Measurements from ENCODE around the gene INTS4. TPM values are rescaled to one million over a fixed set of nuclear protein-coding genes. Genes with fewer than 3 reads are reported as not detected.
"Not testable (repeated sequence)": the region's sequence is repeated elsewhere in the genome, so short reads cannot be mapped to it uniquely, and the experiment has no call there.

Gene INTS4
- total RNA-seq, 4 donors from 2014 or later = 32.2 to 49.2 (median 40.0) TPM

DNA sequence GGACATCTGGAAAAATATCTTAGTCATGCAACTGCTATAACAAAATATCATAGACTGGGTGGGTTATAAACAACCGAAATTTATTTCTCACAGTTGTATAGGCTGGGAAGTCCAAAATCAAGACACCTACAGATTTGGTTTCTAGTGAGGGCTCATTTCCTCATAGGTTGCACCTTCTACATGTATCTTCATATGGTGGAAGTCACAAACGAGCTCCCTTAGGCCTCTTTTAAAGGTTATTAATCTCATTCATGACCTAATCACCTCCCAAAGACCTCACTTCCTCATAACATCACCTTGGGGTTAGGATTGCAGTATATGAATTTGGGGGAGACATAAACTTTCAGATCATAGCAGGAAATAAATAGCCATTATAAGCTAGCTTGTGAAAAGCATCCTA, 85.2 kb downstream of the INTS4 start:
- 88 to 96% methylated on average over 2 of the region's 2 CpGs for WGBS, 2 donors
- TF ChIP-seq POLR2A (IDR thresholded peaks at IDR 0.05) (no peak), EP300 (IDR thresholded peaks at IDR 0.05) (no peak)
- TF ChIP-seq, protein P1, sequence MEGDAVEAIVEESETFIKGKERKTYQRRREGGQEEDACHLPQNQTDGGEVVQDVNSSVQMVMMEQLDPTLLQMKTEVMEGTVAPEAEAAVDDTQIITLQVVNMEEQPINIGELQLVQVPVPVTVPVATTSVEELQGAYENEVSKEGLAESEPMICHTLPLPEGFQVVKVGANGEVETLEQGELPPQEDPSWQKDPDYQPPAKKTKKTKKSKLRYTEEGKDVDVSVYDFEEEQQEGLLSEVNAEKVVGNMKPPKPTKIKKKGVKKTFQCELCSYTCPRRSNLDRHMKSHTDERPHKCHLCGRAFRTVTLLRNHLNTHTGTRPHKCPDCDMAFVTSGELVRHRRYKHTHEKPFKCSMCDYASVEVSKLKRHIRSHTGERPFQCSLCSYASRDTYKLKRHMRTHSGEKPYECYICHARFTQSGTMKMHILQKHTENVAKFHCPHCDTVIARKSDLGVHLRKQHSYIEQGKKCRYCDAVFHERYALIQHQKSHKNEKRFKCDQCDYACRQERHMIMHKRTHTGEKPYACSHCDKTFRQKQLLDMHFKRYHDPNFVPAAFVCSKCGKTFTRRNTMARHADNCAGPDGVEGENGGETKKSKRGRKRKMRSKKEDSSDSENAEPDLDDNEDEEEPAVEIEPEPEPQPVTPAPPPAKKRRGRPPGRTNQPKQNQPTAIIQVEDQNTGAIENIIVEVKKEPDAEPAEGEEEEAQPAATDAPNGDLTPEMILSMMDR (IDR thresholded peaks at IDR 0.05) = no peak

GRCh38 chr11:77908835-77909234, 85.6 kb downstream of the INTS4 start:
- 90 to 91% methylated on average over 2 of the region's 2 CpGs for WGBS, 2 donors
- Histone ChIP-seq H3K9me3 (no peaks in the 10 kb centered on the region), H3K27ac (no peak overlapping the region), H3K4me1 (peaks cover 0 to under 1% (median 0%) of the 10 kb centered on the region in 4 donors), H3K36me3 (peaks cover 0 to 31% (median 0%) of the 10 kb centered on the region in 3 donors), H3K27me3 (no peaks in the 10 kb centered on the region), H3K4me3 (no peak overlapping the region)
- TF ChIP-seq POLR2A (IDR thresholded peaks at IDR 0.05) (no peak), EP300 (IDR thresholded peaks at IDR 0.05) (no peak)
- TF ChIP-seq, protein P1 (IDR thresholded peaks at IDR 0.05) = no peak
- no peak for DNase-seq (ENCODE audit: low spot score in 2 of 2)

More for the DNA sequence above, 85.2 kb downstream of the INTS4 start:
- Histone ChIP-seq H3K4me1 (peaks cover 0 to 5% (median under 1%) of the 10 kb centered on the region in 4 donors), H3K9me3 (no peaks in the 10 kb centered on the region), H3K36me3 (peaks cover 0 to 29% (median 0%) of the 10 kb centered on the region in 3 donors), H3K27me3 (no peaks in the 10 kb centered on the region), H3K27ac (no peak overlapping the region), H3K4me3 (no peak overlapping the region)
- no peak for DNase-seq (ENCODE audit: low spot score in 2 of 2)

DNA sequence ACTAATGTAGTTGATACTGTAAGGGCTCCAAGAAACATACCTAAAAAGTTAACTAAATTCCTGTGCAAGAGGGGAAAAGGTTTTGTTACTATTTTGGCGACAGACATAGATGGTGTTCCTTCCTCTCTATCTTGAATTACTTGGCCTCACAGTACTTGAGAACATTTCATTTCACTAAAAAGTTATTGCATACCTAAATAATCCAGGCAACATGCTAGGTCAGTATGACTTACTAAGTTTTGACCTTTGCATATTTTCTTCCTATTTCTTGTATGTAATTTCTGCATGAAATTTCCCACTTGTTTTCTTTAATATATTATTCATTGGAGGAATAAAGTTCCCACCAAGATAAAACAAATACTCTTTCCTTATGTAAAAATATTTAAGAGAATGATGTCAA, 99.5 kb downstream of the INTS4 start:
- H3K4me3 ChIP-seq; H3K4me1 ChIP-seq; H3K27me3 ChIP-seq; H3K9me3 ChIP-seq; H3K27ac ChIP-seq; DNase-seq (ENCODE audit: low spot score in 2 of 2): not testable (repeated sequence)
- WGBS, 2 donors = 55 to 76% methylated on average over 1 of the region's 1 CpG
- peaks cover 0 to 57% (median 0%) of the 10 kb centered on the region in 3 donors for H3K36me3 ChIP-seq

DNA sequence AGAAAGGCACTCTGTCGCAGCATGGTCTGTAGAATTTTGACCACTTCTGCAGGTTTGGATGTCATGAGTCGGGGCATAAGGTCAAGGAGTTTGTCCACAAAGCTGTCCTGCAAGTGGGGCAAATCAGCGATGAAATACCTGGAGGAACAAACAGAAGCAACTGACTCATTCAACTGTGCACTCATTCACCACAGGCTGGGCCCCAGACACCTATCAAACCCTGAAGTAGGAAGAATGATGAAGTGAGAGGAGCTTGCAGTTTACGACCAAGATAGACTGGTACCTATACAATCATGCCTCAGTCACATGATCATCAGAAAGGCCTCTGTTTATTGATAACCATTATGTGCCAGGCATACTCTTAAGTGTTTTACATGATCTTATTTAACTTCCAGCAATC, 102.8 kb downstream of the INTS4 start:
- peaks cover 0 to 45% (median 5%) of the 10 kb centered on the region in 3 donors for H3K36me3 ChIP-seq
- DNase-seq (ENCODE audit: low spot score in 2 of 2); H3K4me3 ChIP-seq; H3K9me3 ChIP-seq; H3K27ac ChIP-seq; H3K27me3 ChIP-seq; H3K4me1 ChIP-seq: not testable (repeated sequence)
- 89 to 99% methylated on average over 3 to 4 of the region's 4 CpGs for WGBS, 2 donors

DNA sequence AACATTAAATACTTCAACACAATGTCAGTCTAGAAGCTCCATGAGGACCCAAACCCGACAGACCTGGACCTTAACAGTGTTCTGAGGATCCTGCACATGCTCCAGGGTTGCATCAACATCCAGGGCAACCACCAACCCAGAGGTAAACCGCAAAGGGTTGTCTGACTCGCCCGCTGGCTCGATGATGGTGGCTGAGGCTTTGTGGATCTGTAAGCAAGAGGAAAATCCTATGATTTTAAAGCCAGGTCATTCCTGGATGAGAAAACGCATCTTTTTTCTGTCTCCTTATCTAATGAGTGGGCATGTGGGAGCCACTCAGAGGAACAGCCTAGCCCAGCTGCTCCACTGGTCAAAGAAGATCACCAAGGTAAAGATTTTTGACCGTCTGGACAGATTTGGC, 103.2 kb downstream of the INTS4 start:
- WGBS, 2 donors = 93 to 96% methylated on average over 7 of the region's 7 CpGs
- H3K4me1 ChIP-seq; H3K27ac ChIP-seq; H3K9me3 ChIP-seq; DNase-seq (ENCODE audit: low spot score in 2 of 2); H3K4me3 ChIP-seq; H3K27me3 ChIP-seq: not testable (repeated sequence)
- peaks cover 0 to 49% (median 6%) of the 10 kb centered on the region in 3 donors for H3K36me3 ChIP-seq

GRCh38 chr11:77890619-77891056, 103.8 kb downstream of the INTS4 start:
- not testable (repeated sequence) for H3K27ac ChIP-seq; H3K4me1 ChIP-seq; H3K9me3 ChIP-seq; H3K4me3 ChIP-seq; DNase-seq (ENCODE audit: low spot score in 2 of 2); H3K27me3 ChIP-seq
- peaks cover 0 to 55% (median 9%) of the 10 kb centered on the region in 3 donors for H3K36me3 ChIP-seq
- WGBS, 2 donors = 45 to 51% methylated on average over 4 of the region's 4 CpGs

- peaks cover 0 to 60% (median 10%) of the 10 kb centered on the region in 3 donors for H3K36me3 ChIP-seq
- not testable (repeated sequence) for DNase-seq (ENCODE audit: low spot score in 2 of 2); H3K27me3 ChIP-seq
Observed at GRCh38 chr11:77890100-77890614, 104.3 kb downstream of the INTS4 start.

GRCh38 chr11:77889045-77889444, 105.4 kb downstream of the INTS4 start:
- 93 to 97% methylated on average over 5 of the region's 5 CpGs for WGBS, 2 donors
- not testable (repeated sequence) for H3K9me3 ChIP-seq; H3K27ac ChIP-seq; H3K4me1 ChIP-seq; DNase-seq (ENCODE audit: low spot score in 2 of 2); H3K4me3 ChIP-seq; H3K27me3 ChIP-seq
- H3K36me3 ChIP-seq = peaks cover 0 to 64% (median 15%) of the 10 kb centered on the region in 3 donors

More at GRCh38 chr11:77890100-77890614, 104.3 kb downstream of the INTS4 start:
- not testable (repeated sequence) for H3K4me3 ChIP-seq, H3K9me3 ChIP-seq, H3K4me1 ChIP-seq, H3K27ac ChIP-seq
